ENCODE data around the gene EPS8L1. TPM values are rescaled to one million over a fixed set of nuclear protein-coding genes. Genes with fewer than 3 reads are reported as not detected.
A peak's percentile ranks its signal among the peaks of the same experiment; 100 is the strongest.

The EPS8L1 gene
- total and polyA plus RNA-seq, 8 donors, result 10.2 to 279 (median 17.5) TPM

DNA sequence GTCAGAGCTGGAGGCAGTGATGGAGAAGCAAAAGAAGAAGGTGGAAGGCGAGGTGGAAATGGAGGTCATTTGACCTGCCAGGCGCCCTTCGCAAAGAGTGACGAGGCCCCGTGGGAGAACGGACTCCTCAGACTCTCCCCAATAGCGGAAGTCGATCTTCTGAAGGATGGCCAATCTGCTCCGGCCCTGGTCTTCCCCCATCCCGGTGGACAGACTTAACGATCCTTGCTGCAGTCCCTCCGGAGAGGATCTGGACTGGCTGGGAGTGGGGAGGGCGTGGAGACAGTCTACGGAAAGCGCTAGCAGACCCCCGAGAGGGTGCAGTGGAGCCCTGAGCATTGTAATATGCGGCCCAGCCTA, 11.9 kb downstream of the EPS8L1 start:
- FAIRE-seq, result no peak
- 36 to 73% methylated on average over 17 of the region's 17 CpGs for WGBS, 2 donors
- peak in 1 of 6 donors; percentile 13 for DNase-seq
- TF ChIP-seq, protein P1, sequence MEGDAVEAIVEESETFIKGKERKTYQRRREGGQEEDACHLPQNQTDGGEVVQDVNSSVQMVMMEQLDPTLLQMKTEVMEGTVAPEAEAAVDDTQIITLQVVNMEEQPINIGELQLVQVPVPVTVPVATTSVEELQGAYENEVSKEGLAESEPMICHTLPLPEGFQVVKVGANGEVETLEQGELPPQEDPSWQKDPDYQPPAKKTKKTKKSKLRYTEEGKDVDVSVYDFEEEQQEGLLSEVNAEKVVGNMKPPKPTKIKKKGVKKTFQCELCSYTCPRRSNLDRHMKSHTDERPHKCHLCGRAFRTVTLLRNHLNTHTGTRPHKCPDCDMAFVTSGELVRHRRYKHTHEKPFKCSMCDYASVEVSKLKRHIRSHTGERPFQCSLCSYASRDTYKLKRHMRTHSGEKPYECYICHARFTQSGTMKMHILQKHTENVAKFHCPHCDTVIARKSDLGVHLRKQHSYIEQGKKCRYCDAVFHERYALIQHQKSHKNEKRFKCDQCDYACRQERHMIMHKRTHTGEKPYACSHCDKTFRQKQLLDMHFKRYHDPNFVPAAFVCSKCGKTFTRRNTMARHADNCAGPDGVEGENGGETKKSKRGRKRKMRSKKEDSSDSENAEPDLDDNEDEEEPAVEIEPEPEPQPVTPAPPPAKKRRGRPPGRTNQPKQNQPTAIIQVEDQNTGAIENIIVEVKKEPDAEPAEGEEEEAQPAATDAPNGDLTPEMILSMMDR (IDR thresholded peaks at IDR 0.05), result no peak
- Histone ChIP-seq H3K36me3 (peaks cover 0 to 7% (median 6%) of the 10 kb centered on the region in 3 donors), H3K9me3 (no peaks in the 10 kb centered on the region), H3K4me1 (no peaks in the 10 kb centered on the region), H3K27me3 (no peaks in the 10 kb centered on the region), H3K4me3 (peak overlapping the region in 2 of 4 donors; percentile 22 to 36), H3K27ac (no peak overlapping the region)
- intact Hi-C loops (cut with DNase I), result no loop called here
- ATAC-seq, result peak in 1 of 4 donors; percentile 6

DNA sequence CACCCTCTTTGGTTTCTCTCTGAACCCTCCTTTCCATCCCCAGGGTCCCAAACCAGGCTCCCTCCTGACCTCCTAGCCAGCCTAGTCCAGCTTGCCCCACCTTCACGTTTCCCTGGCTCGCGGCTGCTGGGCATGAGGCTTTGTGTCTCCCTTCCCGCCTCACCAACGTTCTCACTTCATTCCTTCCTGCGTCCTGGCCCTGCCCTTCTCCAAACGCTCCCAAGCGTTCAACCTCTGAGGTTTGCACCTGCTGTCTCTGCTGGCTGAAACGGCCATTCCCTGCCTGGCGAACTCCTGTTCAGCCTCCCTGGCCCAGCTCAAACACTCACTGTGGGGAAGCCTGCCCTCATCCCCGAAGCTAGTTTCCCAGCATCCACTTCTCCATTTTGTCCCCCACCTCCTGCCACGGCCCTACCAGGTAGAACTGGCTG, 12.4 kb downstream of the EPS8L1 start:
- Histone ChIP-seq H3K4me1 (no peaks in the 10 kb centered on the region), H3K9me3 (no peaks in the 10 kb centered on the region), H3K36me3 (peaks cover 0 to 10% (median 6%) of the 10 kb centered on the region in 3 donors), H3K27ac (no peak overlapping the region), H3K4me3 (no peak overlapping the region), H3K27me3 (no peaks in the 10 kb centered on the region)
- intact Hi-C loops (cut with DNase I), result no loop called here
- WGBS, 2 donors, result 54 to 74% methylated on average over 12 of the region's 12 CpGs
- TF ChIP-seq, protein P1 (IDR thresholded peaks at IDR 0.05), result no peak
- no peak for ATAC-seq
- no peak for FAIRE-seq
- DNase-seq, result peak in 1 of 6 donors; percentile 18

DNA sequence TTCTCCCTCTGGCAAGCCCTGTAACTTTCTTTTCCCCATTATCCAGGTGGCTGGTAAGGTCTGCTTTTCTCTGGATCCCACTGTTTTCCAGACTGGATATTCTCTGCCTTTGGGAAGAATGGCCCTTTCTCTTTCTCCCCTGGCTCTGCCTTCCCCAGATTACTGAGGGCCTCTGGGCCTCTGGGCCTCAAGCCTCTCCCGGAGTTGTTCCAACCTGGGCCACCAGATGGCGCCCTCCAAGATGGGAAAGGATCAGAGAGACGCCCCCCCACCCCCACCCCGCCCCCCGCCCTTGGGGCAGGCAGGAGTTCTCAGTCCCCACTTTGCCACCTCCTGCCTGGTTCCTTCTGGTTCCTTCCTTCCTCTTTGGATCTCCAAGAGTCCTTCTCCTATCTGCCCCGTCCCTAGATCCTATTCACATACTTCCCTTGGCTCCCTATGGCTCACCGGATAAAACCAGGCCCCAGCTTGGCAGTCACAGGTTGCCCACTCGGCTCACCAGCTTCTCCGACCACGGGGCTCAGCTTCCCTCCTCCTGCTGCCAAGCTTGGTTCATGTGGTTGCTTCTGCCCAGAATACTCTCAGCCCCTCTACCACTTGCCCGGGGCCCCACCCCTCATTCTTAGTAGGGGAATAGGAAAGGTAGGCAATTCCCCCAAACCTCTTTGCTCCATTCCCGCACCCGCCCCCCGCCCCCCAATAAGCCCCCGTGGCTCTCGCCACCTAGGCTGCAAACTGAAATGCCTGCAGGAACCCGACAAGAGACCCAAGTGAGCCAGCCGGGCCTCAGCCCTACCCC, 13.1 kb downstream of the EPS8L1 start:
- DNase-seq (peak in 5 of 6 donors; percentile 60 to 91 (median 83)), ATAC-seq (peak; percentile 44 to 63 (median 54)), FAIRE-seq (no peak)
- Histone ChIP-seq H3K27ac (no peak overlapping the region), H3K4me1 (no peaks in the 10 kb centered on the region), H3K36me3 (peaks cover 0 to 10% (median 6%) of the 10 kb centered on the region in 3 donors), H3K4me3 (no peak overlapping the region), H3K9me3 (no peaks in the 10 kb centered on the region), H3K27me3 (no peaks in the 10 kb centered on the region)
- TF ChIP-seq, protein P1 (IDR thresholded peaks at IDR 0.05), result peak; percentile 69 to 87 (median 84)
- WGBS, 2 donors, result 44 to 48% methylated on average over 10 to 18 of the region's 18 CpGs
- intact Hi-C loops (cut with DNase I), result no loop called here

DNA sequence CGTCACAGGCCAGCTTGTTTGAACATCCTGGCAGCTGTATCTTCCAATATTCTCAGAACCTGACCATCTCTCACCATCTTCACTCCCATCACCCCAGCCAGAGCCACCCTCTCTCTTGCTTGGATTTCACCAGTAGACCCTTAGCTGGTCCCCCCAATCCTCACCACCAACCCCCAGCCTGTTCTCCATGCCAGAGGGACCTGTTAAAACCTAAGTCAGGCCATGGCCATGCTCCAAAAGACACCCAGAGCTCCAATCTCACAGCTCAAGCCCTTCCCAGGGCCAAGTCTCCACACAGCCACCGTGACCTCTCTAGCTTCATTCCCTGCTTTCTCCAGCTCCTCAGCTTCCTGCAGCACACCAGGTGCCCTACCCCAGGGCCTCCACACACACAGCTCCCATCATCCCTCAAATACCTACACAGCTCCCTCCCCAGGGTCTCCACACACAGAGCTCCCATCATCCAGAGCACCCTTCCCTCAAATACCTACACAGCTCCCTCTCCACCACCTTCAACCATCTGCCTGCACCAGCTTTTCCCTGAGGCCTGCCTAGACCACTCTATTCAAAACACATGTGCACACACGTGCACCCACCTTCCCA, 13.8 kb downstream of the EPS8L1 start:
- WGBS, 2 donors, result 86 to 87% methylated on average over 3 of the region's 3 CpGs
- intact Hi-C loops (cut with DNase I), result no loop called here
- H3K27ac ChIP-seq, result no peak overlapping the region
- ATAC-seq (no peak), FAIRE-seq (no peak), DNase-seq (peak in 1 of 6 donors; percentile 11)
- no peaks in the 10 kb centered on the region for H3K9me3 ChIP-seq
- no peak overlapping the region for H3K4me3 ChIP-seq
- H3K27me3 ChIP-seq, result no peaks in the 10 kb centered on the region
- no peaks in the 10 kb centered on the region for H3K4me1 ChIP-seq
- TF ChIP-seq, protein P1 (IDR thresholded peaks at IDR 0.05), result no peak
- peaks cover 0 to 10% (median 6%) of the 10 kb centered on the region in 3 donors for H3K36me3 ChIP-seq
